Activated effector memory CD4-positive, alpha-beta T cell treated with Interleukin-2 at 50 U/mL for 16 hours (primary cell): ENCODE data around the gene SYNRG.
"Not testable (repeated sequence)": the region's sequence is repeated elsewhere in the genome, so short reads cannot be mapped to it uniquely, and the experiment has no call there.

Experiments
- DNase-seq: peaks from one replicate; pipeline ENCODE4 v3.0.0-alpha.2; 2020

The SYNRG gene

GRCh38 chr17:37609170-37610040, at the start of gene SYNRG:
SYNRG (minus strand) TSS chr17:37609418; CDS start chr17:37609355, 63 bp downstream.
- DNase-seq, result peak; percentile 93

- no peak for DNase-seq
Observed at GRCh38 chr17:37657202-37657601, 48.0 kb upstream of the SYNRG start.

GRCh38 chr17:37651849-37652248, 42.6 kb upstream of the SYNRG start:
- DNase-seq, result no peak

GRCh38 chr17:37650419-37651003, 41.3 kb upstream of the SYNRG start:
- no peak for DNase-seq

- no peak for DNase-seq
Observed at GRCh38 chr17:37648555-37648954, 39.3 kb upstream of the SYNRG start.

- DNase-seq, result no peak
Observed at GRCh38 chr17:37647856-37648255, 38.6 kb upstream of the SYNRG start.

GRCh38 chr17:37643869-37644268, 34.7 kb upstream of the SYNRG start:
- no peak for DNase-seq

GRCh38 chr17:37643118-37643766, 34.0 kb upstream of the SYNRG start, which contains the start of gene DDX52:
DDX52 (minus strand) TSS chr17:37643446; CDS start chr17:37643420, 26 bp downstream.
- DNase-seq, result peak; percentile 80

GRCh38 chr17:37642681-37643080, 33.5 kb upstream of the SYNRG start:
- DNase-seq, result no peak

GRCh38 chr17:37640015-37640414, 30.8 kb upstream of the SYNRG start:
- no peak for DNase-seq

- no peak for DNase-seq
Observed at GRCh38 chr17:37637956-37638355, 28.7 kb upstream of the SYNRG start.

GRCh38 chr17:37616430-37616829, 7.2 kb upstream of the SYNRG start:
- DNase-seq, result not testable (repeated sequence)

GRCh38 chr17:37614823-37615222, 5.6 kb upstream of the SYNRG start:
- DNase-seq, result no peak

- DNase-seq, result no peak
Observed at GRCh38 chr17:37614391-37614790, 5.2 kb upstream of the SYNRG start.

- DNase-seq, result no peak
Observed at GRCh38 chr17:37610971-37611370, 1.8 kb upstream of the SYNRG start.

GRCh38 chr17:37610041-37610420, 813 bp upstream of the SYNRG start:
- not testable (repeated sequence) for DNase-seq

- no peak for DNase-seq
Observed at GRCh38 chr17:37608351-37609169, 658 bp downstream of the SYNRG start.

GRCh38 chr17:37607637-37608331, 1.4 kb downstream of the SYNRG start:
- DNase-seq, result peak; percentile 8

GRCh38 chr17:37605813-37606505, 3.3 kb downstream of the SYNRG start:
- peak; percentile 15 for DNase-seq

GRCh38 chr17:37605081-37605480, 4.1 kb downstream of the SYNRG start:
- no peak for DNase-seq

GRCh38 chr17:37604556-37604955, 4.7 kb downstream of the SYNRG start:
- DNase-seq, result no peak

GRCh38 chr17:37598145-37598544, 11.1 kb downstream of the SYNRG start:
- DNase-seq, result no peak
